ENCODE results near the gene MANEA. TPM values are rescaled to one million over a fixed set of nuclear protein-coding genes. Genes with fewer than 3 reads are reported as not detected.

MANEA gene
- total and polyA plus RNA-seq, 2 of the 13 experiments (the other 11 are each of a cell fraction or from before 2014, with no cell fraction given), result 10.0 to 10.9 TPM

DNA sequence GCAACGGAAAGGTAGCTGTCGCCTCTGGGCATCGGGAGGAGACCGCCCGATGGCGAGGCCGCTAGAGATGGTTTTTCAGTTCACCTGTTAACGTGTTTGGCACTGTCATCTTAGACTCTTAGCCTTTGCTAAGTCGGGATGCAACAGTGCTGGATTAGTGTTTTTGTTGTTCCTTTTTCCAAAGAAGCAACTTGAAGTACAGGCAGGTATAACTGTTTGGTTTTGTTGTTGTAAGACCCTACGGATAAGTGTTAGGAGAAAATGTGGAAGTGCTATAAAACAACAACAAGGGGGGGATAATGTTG, 723 bp downstream of the MANEA start (continued):
- TF ChIP-seq, protein P1, sequence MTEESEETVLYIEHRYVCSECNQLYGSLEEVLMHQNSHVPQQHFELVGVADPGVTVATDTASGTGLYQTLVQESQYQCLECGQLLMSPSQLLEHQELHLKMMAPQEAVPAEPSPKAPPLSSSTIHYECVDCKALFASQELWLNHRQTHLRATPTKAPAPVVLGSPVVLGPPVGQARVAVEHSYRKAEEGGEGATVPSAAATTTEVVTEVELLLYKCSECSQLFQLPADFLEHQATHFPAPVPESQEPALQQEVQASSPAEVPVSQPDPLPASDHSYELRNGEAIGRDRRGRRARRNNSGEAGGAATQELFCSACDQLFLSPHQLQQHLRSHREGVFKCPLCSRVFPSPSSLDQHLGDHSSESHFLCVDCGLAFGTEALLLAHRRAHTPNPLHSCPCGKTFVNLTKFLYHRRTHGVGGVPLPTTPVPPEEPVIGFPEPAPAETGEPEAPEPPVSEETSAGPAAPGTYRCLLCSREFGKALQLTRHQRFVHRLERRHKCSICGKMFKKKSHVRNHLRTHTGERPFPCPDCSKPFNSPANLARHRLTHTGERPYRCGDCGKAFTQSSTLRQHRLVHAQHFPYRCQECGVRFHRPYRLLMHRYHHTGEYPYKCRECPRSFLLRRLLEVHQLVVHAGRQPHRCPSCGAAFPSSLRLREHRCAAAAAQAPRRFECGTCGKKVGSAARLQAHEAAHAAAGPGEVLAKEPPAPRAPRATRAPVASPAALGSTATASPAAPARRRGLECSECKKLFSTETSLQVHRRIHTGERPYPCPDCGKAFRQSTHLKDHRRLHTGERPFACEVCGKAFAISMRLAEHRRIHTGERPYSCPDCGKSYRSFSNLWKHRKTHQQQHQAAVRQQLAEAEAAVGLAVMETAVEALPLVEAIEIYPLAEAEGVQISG (CRISPR knock-in tag; IDR thresholded peaks at IDR 0.05), result no peak
- TF ChIP-seq ZNF713 (CRISPR knock-in tag; IDR thresholded peaks at IDR 0.05), result no peak
- TF ChIP-seq ZFX (CRISPR knock-in tag; IDR thresholded peaks at IDR 0.05; ENCODE audit: low read depth), result peak; percentile 65; the same call in 1 of the 2 replicates
- TF ChIP-seq KLF15 (CRISPR knock-in tag; IDR thresholded peaks at IDR 0.05; ENCODE audit: borderline replicate concordance), result no peak
- TF ChIP-seq ZNF781 (CRISPR knock-in tag; IDR thresholded peaks at IDR 0.05; ENCODE audit: borderline replicate concordance, not compliant biosample characterization), result peak; percentile 10
- no peak for TF ChIP-seq ZNF333 (CRISPR knock-in tag; IDR thresholded peaks at IDR 0.05; ENCODE audit: borderline replicate concordance)
- TF ChIP-seq ZNF572 (CRISPR knock-in tag; IDR thresholded peaks at IDR 0.05), result 0 out of 2 replicates have a peak, but pooled peaks have one; percentile 6
- TF ChIP-seq, protein P2, sequence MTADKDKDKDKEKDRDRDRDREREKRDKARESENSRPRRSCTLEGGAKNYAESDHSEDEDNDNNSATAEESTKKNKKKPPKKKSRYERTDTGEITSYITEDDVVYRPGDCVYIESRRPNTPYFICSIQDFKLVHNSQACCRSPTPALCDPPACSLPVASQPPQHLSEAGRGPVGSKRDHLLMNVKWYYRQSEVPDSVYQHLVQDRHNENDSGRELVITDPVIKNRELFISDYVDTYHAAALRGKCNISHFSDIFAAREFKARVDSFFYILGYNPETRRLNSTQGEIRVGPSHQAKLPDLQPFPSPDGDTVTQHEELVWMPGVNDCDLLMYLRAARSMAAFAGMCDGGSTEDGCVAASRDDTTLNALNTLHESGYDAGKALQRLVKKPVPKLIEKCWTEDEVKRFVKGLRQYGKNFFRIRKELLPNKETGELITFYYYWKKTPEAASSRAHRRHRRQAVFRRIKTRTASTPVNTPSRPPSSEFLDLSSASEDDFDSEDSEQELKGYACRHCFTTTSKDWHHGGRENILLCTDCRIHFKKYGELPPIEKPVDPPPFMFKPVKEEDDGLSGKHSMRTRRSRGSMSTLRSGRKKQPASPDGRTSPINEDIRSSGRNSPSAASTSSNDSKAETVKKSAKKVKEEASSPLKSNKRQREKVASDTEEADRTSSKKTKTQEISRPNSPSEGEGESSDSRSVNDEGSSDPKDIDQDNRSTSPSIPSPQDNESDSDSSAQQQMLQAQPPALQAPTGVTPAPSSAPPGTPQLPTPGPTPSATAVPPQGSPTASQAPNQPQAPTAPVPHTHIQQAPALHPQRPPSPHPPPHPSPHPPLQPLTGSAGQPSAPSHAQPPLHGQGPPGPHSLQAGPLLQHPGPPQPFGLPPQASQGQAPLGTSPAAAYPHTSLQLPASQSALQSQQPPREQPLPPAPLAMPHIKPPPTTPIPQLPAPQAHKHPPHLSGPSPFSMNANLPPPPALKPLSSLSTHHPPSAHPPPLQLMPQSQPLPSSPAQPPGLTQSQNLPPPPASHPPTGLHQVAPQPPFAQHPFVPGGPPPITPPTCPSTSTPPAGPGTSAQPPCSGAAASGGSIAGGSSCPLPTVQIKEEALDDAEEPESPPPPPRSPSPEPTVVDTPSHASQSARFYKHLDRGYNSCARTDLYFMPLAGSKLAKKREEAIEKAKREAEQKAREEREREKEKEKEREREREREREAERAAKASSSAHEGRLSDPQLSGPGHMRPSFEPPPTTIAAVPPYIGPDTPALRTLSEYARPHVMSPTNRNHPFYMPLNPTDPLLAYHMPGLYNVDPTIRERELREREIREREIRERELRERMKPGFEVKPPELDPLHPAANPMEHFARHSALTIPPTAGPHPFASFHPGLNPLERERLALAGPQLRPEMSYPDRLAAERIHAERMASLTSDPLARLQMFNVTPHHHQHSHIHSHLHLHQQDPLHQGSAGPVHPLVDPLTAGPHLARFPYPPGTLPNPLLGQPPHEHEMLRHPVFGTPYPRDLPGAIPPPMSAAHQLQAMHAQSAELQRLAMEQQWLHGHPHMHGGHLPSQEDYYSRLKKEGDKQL (CRISPR knock-in tag; IDR thresholded peaks at IDR 0.05; ENCODE audit: low read depth), result no peak
- peak; percentile 3; the same call in 1 of the 2 replicates for TF ChIP-seq SAP130 (CRISPR knock-in tag; IDR thresholded peaks at IDR 0.05; ENCODE audit: low read depth)

All from HepG2 (cell line).